ENCODE data around the gene XRCC5. TPM values are rescaled to one million over a fixed set of nuclear protein-coding genes. Genes with fewer than 3 reads are reported as not detected.
"Not testable (repeated sequence)": the region's sequence is repeated elsewhere in the genome, so short reads cannot be mapped to it uniquely, and the experiment has no call there.

XRCC5 gene
- total RNA-seq, 4 donors from 2014 or later, result 61.2 to 320 (median 168) TPM

DNA sequence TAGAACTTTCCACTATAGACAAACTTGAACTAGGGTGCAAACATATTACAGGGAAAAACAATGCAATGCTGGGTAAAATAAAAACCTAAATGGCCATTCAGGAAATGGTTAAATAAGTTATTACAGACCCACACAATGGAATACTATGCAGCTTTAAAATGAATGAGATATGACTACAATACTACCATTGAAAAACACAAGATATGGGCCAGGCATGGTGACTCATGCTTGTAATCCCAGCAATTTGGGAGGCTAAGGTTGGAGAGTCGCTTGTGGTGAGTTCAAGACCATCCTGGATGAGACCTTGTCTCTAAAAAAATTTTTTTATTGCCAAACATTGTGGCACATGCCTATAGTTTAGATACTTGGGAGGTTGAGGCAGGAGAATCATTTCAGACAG is 34.4 kb upstream of the XRCC5 start:
- TF ChIP-seq, protein P1, sequence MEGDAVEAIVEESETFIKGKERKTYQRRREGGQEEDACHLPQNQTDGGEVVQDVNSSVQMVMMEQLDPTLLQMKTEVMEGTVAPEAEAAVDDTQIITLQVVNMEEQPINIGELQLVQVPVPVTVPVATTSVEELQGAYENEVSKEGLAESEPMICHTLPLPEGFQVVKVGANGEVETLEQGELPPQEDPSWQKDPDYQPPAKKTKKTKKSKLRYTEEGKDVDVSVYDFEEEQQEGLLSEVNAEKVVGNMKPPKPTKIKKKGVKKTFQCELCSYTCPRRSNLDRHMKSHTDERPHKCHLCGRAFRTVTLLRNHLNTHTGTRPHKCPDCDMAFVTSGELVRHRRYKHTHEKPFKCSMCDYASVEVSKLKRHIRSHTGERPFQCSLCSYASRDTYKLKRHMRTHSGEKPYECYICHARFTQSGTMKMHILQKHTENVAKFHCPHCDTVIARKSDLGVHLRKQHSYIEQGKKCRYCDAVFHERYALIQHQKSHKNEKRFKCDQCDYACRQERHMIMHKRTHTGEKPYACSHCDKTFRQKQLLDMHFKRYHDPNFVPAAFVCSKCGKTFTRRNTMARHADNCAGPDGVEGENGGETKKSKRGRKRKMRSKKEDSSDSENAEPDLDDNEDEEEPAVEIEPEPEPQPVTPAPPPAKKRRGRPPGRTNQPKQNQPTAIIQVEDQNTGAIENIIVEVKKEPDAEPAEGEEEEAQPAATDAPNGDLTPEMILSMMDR (IDR thresholded peaks at IDR 0.05), result no peak
- no peak for TF ChIP-seq POLR2A (IDR thresholded peaks at IDR 0.05)
- H3K9me3 ChIP-seq, result no peaks in the 10 kb centered on the region
- no peaks in the 10 kb centered on the region for H3K4me1 ChIP-seq
- H3K36me3 ChIP-seq, result no peaks in the 10 kb centered on the region
- intact Hi-C loops (cut with DNase I; ENCODE audit: low total_unique reads), result no loop called here
- no peak overlapping the region for H3K4me3 ChIP-seq
- no peak overlapping the region for H3K27ac ChIP-seq
- DNase-seq, result no peak
- H3K27me3 ChIP-seq, result no peaks in the 10 kb centered on the region

DNA sequence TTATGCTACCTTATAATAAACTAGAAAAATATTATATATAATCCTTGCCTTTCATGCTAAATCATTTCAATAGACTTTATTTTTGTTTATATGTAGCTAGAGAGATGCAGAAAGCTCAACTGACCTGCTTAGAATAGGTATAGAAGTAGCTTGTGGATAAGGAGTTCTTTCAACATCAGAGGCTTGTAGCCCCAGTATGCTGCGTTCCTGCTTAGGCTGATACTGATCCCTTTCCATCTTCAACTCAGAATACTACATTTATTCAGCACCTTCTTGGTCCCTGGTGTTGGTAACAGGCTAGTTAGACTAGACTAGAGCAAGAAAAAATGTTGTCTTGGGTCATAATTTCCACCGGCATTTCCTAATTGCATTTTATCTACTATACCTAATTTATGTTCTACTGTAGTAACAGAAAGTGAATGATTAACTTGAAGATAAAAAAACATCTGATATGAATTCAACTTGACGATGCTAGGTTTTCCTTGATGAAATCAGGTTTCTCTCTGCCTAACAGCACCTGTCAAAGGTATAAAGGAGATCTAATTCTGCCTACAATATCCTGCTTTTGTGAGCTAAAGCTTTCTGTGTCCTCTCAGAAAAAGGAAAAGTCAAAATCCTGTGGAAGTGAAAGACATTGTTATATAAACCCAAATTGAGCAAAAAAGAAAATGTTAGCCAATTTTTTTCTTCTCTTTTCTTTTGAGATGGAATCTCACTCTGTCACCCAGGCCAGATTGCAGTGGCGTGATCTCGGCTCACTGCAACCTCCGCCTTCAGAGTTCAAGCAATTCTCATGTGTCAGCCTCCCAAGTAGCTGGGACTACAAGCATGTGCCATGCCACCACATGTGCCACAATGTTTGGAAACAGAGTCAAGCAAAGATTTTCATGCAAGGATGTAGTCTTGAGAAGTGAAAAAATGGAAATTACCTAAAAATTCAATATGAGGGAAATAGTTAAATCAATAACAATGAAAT is 33.4 kb upstream of the XRCC5 start:
- Histone ChIP-seq H3K4me3 (no peak overlapping the region), H3K27ac (no peak overlapping the region), H3K9me3 (no peaks in the 10 kb centered on the region), H3K27me3 (no peaks in the 10 kb centered on the region), H3K36me3 (no peaks in the 10 kb centered on the region), H3K4me1 (peaks cover 0 to 6% of the 10 kb centered on the region in 2 donors)
- intact Hi-C loops (cut with DNase I; ENCODE audit: low total_unique reads), result no loop called here
- DNase-seq, result no peak
- TF ChIP-seq, protein P1 (IDR thresholded peaks at IDR 0.05), result no peak
- no peak for TF ChIP-seq POLR2A (IDR thresholded peaks at IDR 0.05)

DNA sequence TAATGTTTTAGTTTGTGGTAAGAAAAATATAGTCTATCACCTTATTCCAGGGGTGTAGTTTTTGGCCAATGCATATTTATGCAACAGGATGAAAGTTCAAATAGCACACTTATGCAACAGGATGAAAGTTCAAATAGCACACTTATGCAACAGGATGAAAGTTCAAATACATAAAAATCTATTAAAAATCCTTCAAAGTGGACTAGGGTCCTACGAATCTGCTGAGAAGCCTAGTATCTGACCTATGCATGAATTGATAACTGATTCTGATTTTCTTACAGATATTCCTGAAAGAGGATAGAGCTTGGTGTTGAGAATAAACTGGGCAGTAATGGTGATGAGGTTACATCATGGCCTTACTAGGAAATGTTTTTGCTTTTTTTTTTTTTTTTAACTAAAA is 30.4 kb upstream of the XRCC5 start:
- DNase-seq, result no peak
- TF ChIP-seq POLR2A (IDR thresholded peaks at IDR 0.05), result no peak
- TF ChIP-seq, protein P1 (IDR thresholded peaks at IDR 0.05), result no peak

DNA sequence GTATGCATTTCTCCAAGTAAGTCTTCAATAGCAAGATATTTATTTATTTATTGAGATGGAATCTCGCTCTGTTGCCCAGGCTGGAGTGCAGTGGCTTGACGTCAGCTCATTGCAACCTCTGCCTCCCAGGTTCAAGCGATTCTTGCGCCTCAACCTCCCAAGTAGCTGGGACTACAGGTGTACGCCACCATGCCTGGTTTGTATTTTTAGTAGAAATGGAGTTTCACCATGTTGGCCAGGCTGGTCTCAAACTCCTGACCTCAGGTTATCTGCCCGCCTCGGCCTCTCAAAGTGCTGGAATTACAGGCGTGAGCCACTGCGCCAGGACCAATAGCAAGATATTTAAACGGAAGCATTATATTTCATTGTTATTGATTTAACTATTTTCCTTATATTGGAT is 29.1 kb upstream of the XRCC5 start:
- H3K9me3 ChIP-seq; H3K4me3 ChIP-seq; H3K27me3 ChIP-seq; H3K36me3 ChIP-seq; DNase-seq; H3K4me1 ChIP-seq; intact Hi-C loops (cut with DNase I; ENCODE audit: low total_unique reads); H3K27ac ChIP-seq: not testable (repeated sequence)

More for the DNA sequence above, 30.4 kb upstream of the XRCC5 start:
- Histone ChIP-seq H3K4me3 (no peak overlapping the region), H3K36me3 (no peaks in the 10 kb centered on the region), H3K4me1 (peaks cover 0 to 9% of the 10 kb centered on the region in 2 donors), H3K27ac (no peak overlapping the region), H3K27me3 (no peaks in the 10 kb centered on the region), H3K9me3 (no peaks in the 10 kb centered on the region)
- intact Hi-C loops (cut with DNase I; ENCODE audit: low total_unique reads), result no loop called here

DNA sequence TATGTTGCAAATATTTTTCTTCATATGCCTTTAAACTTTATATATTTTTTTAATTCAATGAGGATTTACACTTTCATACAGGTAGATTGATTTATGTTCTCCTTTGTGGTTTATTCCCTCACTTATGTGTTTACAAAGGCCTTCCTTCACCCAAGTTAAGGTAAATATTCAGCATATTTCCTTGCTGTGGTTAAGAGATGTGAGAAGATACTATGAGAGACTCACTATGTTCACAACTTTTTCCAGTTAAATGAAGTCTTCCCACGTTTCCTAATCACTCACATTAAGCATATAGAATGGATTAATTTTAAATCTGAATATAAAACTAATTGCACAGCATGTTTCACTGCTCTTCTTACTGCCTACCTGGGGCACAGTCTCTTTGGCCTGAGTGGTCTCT is 28.1 kb upstream of the XRCC5 start:
- intact Hi-C loops (cut with DNase I; ENCODE audit: low total_unique reads), result no loop called here

More for the DNA sequence above, 28.1 kb upstream of the XRCC5 start:
- no peak for DNase-seq
- Histone ChIP-seq H3K9me3 (no peaks in the 10 kb centered on the region), H3K4me1 (peaks cover 0 to 9% of the 10 kb centered on the region in 2 donors), H3K36me3 (no peaks in the 10 kb centered on the region), H3K27me3 (no peaks in the 10 kb centered on the region), H3K27ac (peak overlapping the region in 1 of 2 donors; percentile 39), H3K4me3 (peak overlapping the region; percentile 57 to 58)
- no peak for TF ChIP-seq POLR2A (IDR thresholded peaks at IDR 0.05)
- TF ChIP-seq, protein P1 (IDR thresholded peaks at IDR 0.05), result no peak
